IPS DF 6.9 (cell line): ENCODE measurements around the gene HS3ST1.

Experiments
- DNase-seq: peaks from one replicate; pipeline ENCODE4 v3.0.0-alpha.2; 2013; ENCODE audit warnings: low read depth, low spot score
- H3K27ac ChIP-seq: one replicate; pipeline ENCODE4 v1.5.1; 2013; ENCODE audit warnings: low read length, control low read depth
- H3K27me3 ChIP-seq: 2 replicates; pipeline ENCODE4 v1.6.1; 2013; ENCODE audit warnings: mild to moderate bottlenecking, low read length; ENCODE audit not compliant: control insufficient read depth, insufficient read depth
- H3K36me3 ChIP-seq: 2 replicates; pipeline ENCODE4 v1.6.1; 2013; ENCODE audit warnings: low read length; ENCODE audit not compliant: control insufficient read depth, insufficient read depth
- H3K4me1 ChIP-seq: 2 replicates; pipeline ENCODE4 v1.6.1; 2013; ENCODE audit warnings: low read length; ENCODE audit not compliant: control insufficient read depth, insufficient read depth
- H3K4me3 ChIP-seq: 2 replicates; pipeline ENCODE4 v1.5.1; 2013; ENCODE audit warnings: mild to moderate bottlenecking, low read length
- H3K9me3 ChIP-seq: 2 replicates; pipeline ENCODE4 v1.6.1; 2013; ENCODE audit warnings: low read length, inconsistent platforms; ENCODE audit not compliant: control insufficient read depth, insufficient read depth
- WGBS: extraction: QIAGEN DNeasy Blood & Tissue Kit; methylation state at CpG from one replicate; pipeline ENCODE4 v1.1.7; 2013; ENCODE audit warnings: mixed read lengths, missing lambda C conversion rate; ENCODE audit not compliant: insufficient read length, insufficient coverage; 5-methylcytosine and 5-hydroxymethylcytosine counted together

The HS3ST1 gene

GRCh38 chr4:11376146-11376545 is 52.5 kb downstream of the HS3ST1 start:
- Histone ChIP-seq H3K27me3 (no peaks in the 10 kb centered on the region), H3K4me1 (no peaks in the 10 kb centered on the region), H3K9me3 (no peaks in the 10 kb centered on the region), H3K4me3 (no peak overlapping the region), H3K27ac (no peak overlapping the region), H3K36me3 (no peaks in the 10 kb centered on the region)
- no CpG with 5 or more reads among the region's 7 CpGs for WGBS
- no peak for DNase-seq

GRCh38 chr4:11368701-11369115 is 60.0 kb downstream of the HS3ST1 start:
- Histone ChIP-seq H3K9me3 (no peaks in the 10 kb centered on the region), H3K36me3 (no peaks in the 10 kb centered on the region)
- no CpG with 5 or more reads among the region's 53 CpGs for WGBS

GRCh38 chr4:11367371-11367770 is 61.3 kb downstream of the HS3ST1 start:
- WGBS: no CpG with 5 or more reads among the region's 4 CpGs
- Histone ChIP-seq H3K27ac (no peak overlapping the region), H3K9me3 (no peaks in the 10 kb centered on the region), H3K4me1 (no peaks in the 10 kb centered on the region), H3K36me3 (no peaks in the 10 kb centered on the region), H3K4me3 (no peak overlapping the region), H3K27me3 (no peaks in the 10 kb centered on the region)
- DNase-seq: no peak

More at GRCh38 chr4:11368701-11369115, 60.0 kb downstream of the HS3ST1 start:
- no peak overlapping the region for H3K4me3 ChIP-seq
- no peak for DNase-seq
- H3K4me1 ChIP-seq: no peaks in the 10 kb centered on the region
- no peak overlapping the region for H3K27ac ChIP-seq
- H3K27me3 ChIP-seq: no peaks in the 10 kb centered on the region

- H3K4me3 ChIP-seq: no peak overlapping the region
- H3K4me1 ChIP-seq: no peaks in the 10 kb centered on the region
- no peak overlapping the region for H3K27ac ChIP-seq
- no peaks in the 10 kb centered on the region for H3K27me3 ChIP-seq
- DNase-seq: no peak
- H3K36me3 ChIP-seq: no peaks in the 10 kb centered on the region
- no peaks in the 10 kb centered on the region for H3K9me3 ChIP-seq
These were observed 61.8 kb downstream of the HS3ST1 start for GRCh38 chr4:11366859-11367258.

GRCh38 chr4:11365039-11365438 is 63.7 kb downstream of the HS3ST1 start:
- no peak overlapping the region for H3K27ac ChIP-seq
- H3K36me3 ChIP-seq: no peaks in the 10 kb centered on the region
- H3K4me1 ChIP-seq: no peaks in the 10 kb centered on the region
- no peak overlapping the region for H3K4me3 ChIP-seq
- H3K27me3 ChIP-seq: no peaks in the 10 kb centered on the region
- DNase-seq: no peak
- H3K9me3 ChIP-seq: no peaks in the 10 kb centered on the region

GRCh38 chr4:11359591-11359990 is 69.1 kb downstream of the HS3ST1 start:
- Histone ChIP-seq H3K4me1 (no peaks in the 10 kb centered on the region), H3K4me3 (no peak overlapping the region), H3K9me3 (no peaks in the 10 kb centered on the region; the same call in 1 of the 2 replicates), H3K36me3 (no peaks in the 10 kb centered on the region), H3K27me3 (no peaks in the 10 kb centered on the region), H3K27ac (no peak overlapping the region)
- DNase-seq: no peak

- no peaks in the 10 kb centered on the region for H3K36me3 ChIP-seq
- DNase-seq: peak; percentile 7
- no CpG with 5 or more reads among the region's 8 CpGs for WGBS
- H3K27ac ChIP-seq: no peak overlapping the region
- H3K4me3 ChIP-seq: no peak overlapping the region
- no peaks in the 10 kb centered on the region; the same call in 1 of the 2 replicates for H3K9me3 ChIP-seq
- H3K27me3 ChIP-seq: no peaks in the 10 kb centered on the region
- no peaks in the 10 kb centered on the region for H3K4me1 ChIP-seq
These were observed 73.5 kb downstream of the HS3ST1 start for GRCh38 chr4:11355226-11355625.

- Histone ChIP-seq H3K4me1 (no peaks in the 10 kb centered on the region), H3K4me3 (no peak overlapping the region), H3K27ac (no peak overlapping the region), H3K27me3 (no peaks in the 10 kb centered on the region), H3K9me3 (no peaks in the 10 kb centered on the region; the same call in 1 of the 2 replicates), H3K36me3 (no peaks in the 10 kb centered on the region)
- DNase-seq: no peak
- WGBS: no CpG with 5 or more reads among the region's 5 CpGs
These were observed 74.2 kb downstream of the HS3ST1 start for GRCh38 chr4:11354531-11354930.

GRCh38 chr4:11348449-11349088 is 80.1 kb downstream of the HS3ST1 start:
- no CpG with 5 or more reads among the region's 3 CpGs for WGBS
- Histone ChIP-seq H3K9me3 (no peaks in the 10 kb centered on the region), H3K36me3 (no peaks in the 10 kb centered on the region), H3K27ac (no peak overlapping the region), H3K4me1 (peaks cover 1% of the 10 kb centered on the region; the same call in 1 of the 2 replicates), H3K4me3 (no peak overlapping the region), H3K27me3 (no peaks in the 10 kb centered on the region)
- no peak for DNase-seq

GRCh38 chr4:11344916-11345315 is 83.8 kb downstream of the HS3ST1 start:
- H3K27me3 ChIP-seq: no peaks in the 10 kb centered on the region
- no peak overlapping the region for H3K27ac ChIP-seq
- no peak for DNase-seq
- WGBS: no CpG with 5 or more reads among the region's 2 CpGs
- no peak overlapping the region for H3K4me3 ChIP-seq
- peaks cover 2% of the 10 kb centered on the region; the same call in 1 of the 2 replicates for H3K4me1 ChIP-seq
- no peaks in the 10 kb centered on the region for H3K9me3 ChIP-seq
- no peaks in the 10 kb centered on the region for H3K36me3 ChIP-seq

GRCh38 chr4:11343536-11343935 is 85.2 kb downstream of the HS3ST1 start:
- no peaks in the 10 kb centered on the region for H3K27me3 ChIP-seq
- no peak overlapping the region for H3K4me3 ChIP-seq
- no peaks in the 10 kb centered on the region for H3K9me3 ChIP-seq
- H3K27ac ChIP-seq: no peak overlapping the region
- WGBS: no CpG with 5 or more reads among the region's 4 CpGs
- H3K36me3 ChIP-seq: no peaks in the 10 kb centered on the region
- H3K4me1 ChIP-seq: peaks cover 2% of the 10 kb centered on the region; the same call in 1 of the 2 replicates
- DNase-seq: no peak
